ENCODE results near the gene UBE2F. TPM values are rescaled to one million over a fixed set of nuclear protein-coding genes. Genes with fewer than 3 reads are reported as not detected.

The UBE2F gene
- total RNA-seq, 4 donors from 2014 or later: 38.8 to 61.5 (median 45.1) TPM

- TF ChIP-seq, protein P1, sequence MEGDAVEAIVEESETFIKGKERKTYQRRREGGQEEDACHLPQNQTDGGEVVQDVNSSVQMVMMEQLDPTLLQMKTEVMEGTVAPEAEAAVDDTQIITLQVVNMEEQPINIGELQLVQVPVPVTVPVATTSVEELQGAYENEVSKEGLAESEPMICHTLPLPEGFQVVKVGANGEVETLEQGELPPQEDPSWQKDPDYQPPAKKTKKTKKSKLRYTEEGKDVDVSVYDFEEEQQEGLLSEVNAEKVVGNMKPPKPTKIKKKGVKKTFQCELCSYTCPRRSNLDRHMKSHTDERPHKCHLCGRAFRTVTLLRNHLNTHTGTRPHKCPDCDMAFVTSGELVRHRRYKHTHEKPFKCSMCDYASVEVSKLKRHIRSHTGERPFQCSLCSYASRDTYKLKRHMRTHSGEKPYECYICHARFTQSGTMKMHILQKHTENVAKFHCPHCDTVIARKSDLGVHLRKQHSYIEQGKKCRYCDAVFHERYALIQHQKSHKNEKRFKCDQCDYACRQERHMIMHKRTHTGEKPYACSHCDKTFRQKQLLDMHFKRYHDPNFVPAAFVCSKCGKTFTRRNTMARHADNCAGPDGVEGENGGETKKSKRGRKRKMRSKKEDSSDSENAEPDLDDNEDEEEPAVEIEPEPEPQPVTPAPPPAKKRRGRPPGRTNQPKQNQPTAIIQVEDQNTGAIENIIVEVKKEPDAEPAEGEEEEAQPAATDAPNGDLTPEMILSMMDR (IDR thresholded peaks at IDR 0.05; ENCODE audit: low read depth): no peak
Measured at GRCh38 chr2:238079874-238080327, 113.1 kb downstream of the UBE2F start.

GRCh38 chr2:238080518-238080917 lies 113.7 kb downstream of the UBE2F start:
- TF ChIP-seq, protein P1 (IDR thresholded peaks at IDR 0.05; ENCODE audit: low read depth): no peak

DNA sequence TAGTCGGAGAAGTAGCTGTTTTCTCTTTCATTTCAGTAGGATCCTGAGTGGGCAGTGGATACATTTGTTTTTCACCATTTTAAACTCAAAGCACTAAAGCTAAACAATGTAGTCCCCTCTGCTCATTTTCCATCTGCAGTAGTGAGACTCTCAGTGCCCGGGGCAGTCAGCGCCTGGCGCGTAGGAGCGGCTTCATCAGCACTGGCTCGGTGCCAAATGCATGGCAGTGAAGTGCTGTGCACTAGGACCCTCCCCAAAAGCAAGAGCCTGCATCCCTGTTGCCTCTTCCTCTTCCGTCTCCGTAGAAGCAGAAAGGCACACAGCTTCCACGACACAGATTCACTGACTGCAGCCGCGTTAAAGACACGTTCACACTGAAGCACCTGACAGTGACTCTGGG lies 114.3 kb downstream of the UBE2F start:
- TF ChIP-seq, protein P1 (IDR thresholded peaks at IDR 0.05; ENCODE audit: low read depth): no peak

GRCh38 chr2:238081561-238081960 lies 114.7 kb downstream of the UBE2F start:
- TF ChIP-seq, protein P1 (IDR thresholded peaks at IDR 0.05; ENCODE audit: low read depth): no peak

- TF ChIP-seq, protein P1 (IDR thresholded peaks at IDR 0.05; ENCODE audit: low read depth): no peak
Measured at GRCh38 chr2:238082151-238082550, 115.3 kb downstream of the UBE2F start.

GRCh38 chr2:238082827-238083226 lies 116.0 kb downstream of the UBE2F start:
- TF ChIP-seq, protein P1 (IDR thresholded peaks at IDR 0.05; ENCODE audit: low read depth): no peak

DNA sequence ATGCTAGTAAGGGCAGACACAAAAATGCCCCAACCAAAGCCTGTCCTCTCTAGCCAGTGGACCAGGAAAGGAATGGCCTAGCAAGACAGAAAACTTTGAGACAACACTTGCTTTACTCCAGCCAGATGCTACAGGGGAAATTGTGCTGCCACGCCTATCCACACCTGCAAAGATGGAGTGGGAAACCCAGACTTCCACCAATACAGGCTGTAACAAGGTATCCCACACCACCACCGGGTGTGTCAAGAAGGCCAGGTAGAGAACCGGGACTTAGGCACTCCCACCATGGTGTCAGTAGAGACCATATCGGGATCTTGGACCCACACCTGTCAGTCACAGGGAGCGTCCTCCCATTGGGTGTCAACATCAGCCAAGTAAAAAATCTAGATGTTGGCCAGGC lies 117.1 kb downstream of the UBE2F start:
- TF ChIP-seq, protein P1 (IDR thresholded peaks at IDR 0.05; ENCODE audit: low read depth): no peak

All from subcutaneous adipose tissue (tissue), 4 donors.